CD8-positive, alpha-beta memory T cell (primary cell): Measurements from ENCODE around the gene ZDHHC22. TPM values are rescaled to one million over a fixed set of nuclear protein-coding genes. Genes with fewer than 3 reads are reported as not detected.

Source experiments
- CTCF ChIA-PET: fragments of 350-600 bp; sonication (Branson Sonifier 250); formaldehyde crosslinking; loops from one replicate; lab custom pipeline; 2021; ENCODE audit warnings: antibody characterized with exemption; lab: Charles Lee
- POLR2A ChIA-PET: fragments of 350-600 bp; sonication (Branson Sonifier 250); formaldehyde crosslinking; loops from one replicate; lab custom pipeline; 2021; ENCODE audit warnings: antibody characterized with exemption; lab: Charles Lee
- DNase-seq, 5 donors: peaks; one replicate each; pipeline versions ENCODE4 v3.0.0 to v3.0.0-alpha.2; 2020 to 2022; ENCODE audit warnings: mixed read lengths in 1 of 5
- H3K27ac ChIP-seq: one replicate; pipeline ENCODE4 v1.7.0; 2013; ENCODE audit warnings: low read depth, mild to moderate bottlenecking, low read length, moderate library complexity
- H3K27me3 ChIP-seq: 2 replicates; pipeline ENCODE4 v1.7.0; 2013; ENCODE audit warnings: low read length, mild to moderate bottlenecking; ENCODE audit not compliant: insufficient read depth, poor library complexity, severe bottlenecking
- H3K36me3 ChIP-seq: 2 replicates; pipeline ENCODE4 v1.7.0; 2013; ENCODE audit warnings: mild to moderate bottlenecking, low read length, moderate library complexity; ENCODE audit not compliant: insufficient read depth
- H3K4me1 ChIP-seq: 2 replicates; pipeline ENCODE4 v1.7.0; 2013; ENCODE audit warnings: mild to moderate bottlenecking, low read length, moderate library complexity; ENCODE audit not compliant: insufficient read depth
- H3K4me3 ChIP-seq: 2 replicates; pipeline ENCODE4 v1.7.0; 2013; ENCODE audit warnings: mild to moderate bottlenecking, low read length
- H3K9me3 ChIP-seq: 2 replicates; pipeline ENCODE4 v1.7.0; 2013; ENCODE audit warnings: mild to moderate bottlenecking, low read length
- H3K27ac Mint-ChIP-seq, 8 donors: one replicate each; pipeline ENCODE4 v1.8.0; 2020 to 2021; ENCODE audit warnings: mixed read lengths in 8 of 8, mild to moderate bottlenecking in 6 of 8, inconsistent platforms in 3 of 8, moderate library complexity in 3 of 8
- H3K27me3 Mint-ChIP-seq, 2 donors: one replicate each; pipeline ENCODE4 v1.8.0; 2020 to 2021; ENCODE audit warnings: mixed read lengths in 2 of 2, mild to moderate bottlenecking in 1 of 2, moderate library complexity in 1 of 2
- H3K36me3 Mint-ChIP-seq, 3 donors: one replicate each; pipeline ENCODE4 v1.8.0; 2020 to 2021; ENCODE audit warnings: mixed read lengths in 3 of 3, inconsistent platforms in 1 of 3, mild to moderate bottlenecking in 1 of 3
- H3K4me1 Mint-ChIP-seq, 3 donors: one replicate each; pipeline ENCODE4 v1.8.0; 2020 to 2021; ENCODE audit warnings: mixed read lengths in 3 of 3, inconsistent platforms in 1 of 3, mild to moderate bottlenecking in 1 of 3
- H3K4me3 Mint-ChIP-seq, 7 donors: one replicate each; pipeline ENCODE4 v1.8.0; 2020 to 2021; ENCODE audit warnings: mixed read lengths in 7 of 7, mild to moderate bottlenecking in 6 of 7, moderate library complexity in 4 of 7, inconsistent platforms in 2 of 7
- H3K9me3 Mint-ChIP-seq, 5 donors: one replicate each; pipeline ENCODE4 v1.8.0; 2020 to 2022; ENCODE audit warnings: mixed read lengths in 5 of 5, mild to moderate bottlenecking in 3 of 5, moderate library complexity in 2 of 5, inconsistent platforms in 1 of 5
- polyA plus RNA-seq: library from polyadenylated mRNA; unstranded; fragments of 300-500 nt; fragmentation: Illumina TruSeq; gene quantifications from one replicate; pipeline ENCODE4 v1.2.3, GENCODE V29; 2021
- total RNA-seq, 2 experiments: library from RNA; stranded (reverse); gene quantifications; one replicate each; pipeline ENCODE4 v1.2.3, GENCODE V29; 2021

Gene ZDHHC22
- total and polyA plus RNA-seq, 3 experiments from 2014 or later: not detected

GRCh38 chr14:77153802-77154201, 12.2 kb upstream of the ZDHHC22 start:
- Histone ChIP-seq H3K4me3 (no peak overlapping the region), H3K9me3 (no peaks in the 10 kb centered on the region), H3K36me3 (no peaks in the 10 kb centered on the region), H3K27ac (no peak overlapping the region), H3K4me1 (no peaks in the 10 kb centered on the region), H3K27me3 (no peaks in the 10 kb centered on the region)
- H3K27ac Mint-ChIP-seq: no peak overlapping the region
- peaks cover 7 to 53% of the 10 kb centered on the region in 2 donors for H3K27me3 Mint-ChIP-seq
- POLR2A ChIA-PET: no interaction called here
- CTCF ChIA-PET: interaction anchor here (1.1 to 3.1 kb wide), 4 partner anchors 26 to 167 kb away, joined by 3 to 27 read pairs (median 4); partner anchors contain the start of genes GSTZ1 and POMT2
- no peaks in the 10 kb centered on the region for H3K4me1 Mint-ChIP-seq
- peaks cover 0 to 2% (median 0%) of the 10 kb centered on the region in 3 donors for H3K36me3 Mint-ChIP-seq
- H3K9me3 Mint-ChIP-seq: peaks cover 0 to 3% (median 0%) of the 10 kb centered on the region in 5 donors
- no peak overlapping the region for H3K4me3 Mint-ChIP-seq
- no peak for DNase-seq

DNA sequence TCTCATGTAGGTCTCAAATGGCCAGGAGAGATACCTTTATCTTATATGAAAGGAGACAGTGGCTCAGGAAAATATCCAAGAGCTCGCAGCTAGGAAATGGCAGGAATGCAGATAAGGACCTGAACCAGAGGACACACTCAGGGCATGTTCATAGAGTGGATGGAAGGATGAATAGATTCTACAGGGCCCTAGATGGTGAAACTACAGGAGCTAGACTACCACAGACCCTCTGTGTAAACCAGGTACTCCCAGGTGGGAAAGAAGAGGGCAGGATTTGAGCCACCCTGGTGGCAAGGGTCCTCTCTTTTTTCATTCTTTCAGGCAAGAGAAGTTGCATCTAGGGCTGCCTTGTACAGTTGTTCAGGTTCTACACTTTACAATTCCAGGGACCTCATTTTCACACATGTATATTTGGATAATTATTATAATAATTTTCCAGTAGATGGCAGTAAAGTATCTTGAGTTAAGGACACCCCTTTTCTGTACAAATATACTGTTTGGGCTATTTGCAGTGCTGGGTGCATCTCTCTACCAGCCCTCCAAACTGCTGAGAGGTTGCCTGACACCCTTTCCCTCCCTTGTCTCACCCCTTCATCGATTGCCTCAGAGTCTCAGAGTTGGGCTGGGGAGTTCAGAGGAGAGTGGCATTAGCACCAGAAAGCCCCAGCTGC, 10.5 kb upstream of the ZDHHC22 start:
- H3K36me3 Mint-ChIP-seq: peaks cover 0 to 2% (median 0%) of the 10 kb centered on the region in 3 donors
- Histone ChIP-seq H3K27ac (no peak overlapping the region), H3K27me3 (no peaks in the 10 kb centered on the region), H3K4me3 (no peak overlapping the region), H3K4me1 (no peaks in the 10 kb centered on the region), H3K9me3 (no peaks in the 10 kb centered on the region), H3K36me3 (no peaks in the 10 kb centered on the region)
- no peak overlapping the region for H3K4me3 Mint-ChIP-seq
- ChIA-PET POLR2A (no interaction called here), CTCF (interaction anchor here (1.2 to 3.1 kb wide), 3 partner anchors 10 to 169 kb away, joined by 3 to 27 read pairs (median 4); partner anchors contain the start of genes GSTZ1 and POMT2)
- peaks cover 0 to 3% (median 0%) of the 10 kb centered on the region in 5 donors for H3K9me3 Mint-ChIP-seq
- peaks cover 7 to 49% of the 10 kb centered on the region in 2 donors for H3K27me3 Mint-ChIP-seq
- peak in 1 of 5 donors; percentile 10 for DNase-seq
- H3K4me1 Mint-ChIP-seq: no peaks in the 10 kb centered on the region
- peak overlapping the region in 1 of 8 donors; percentile 68 for H3K27ac Mint-ChIP-seq

DNA sequence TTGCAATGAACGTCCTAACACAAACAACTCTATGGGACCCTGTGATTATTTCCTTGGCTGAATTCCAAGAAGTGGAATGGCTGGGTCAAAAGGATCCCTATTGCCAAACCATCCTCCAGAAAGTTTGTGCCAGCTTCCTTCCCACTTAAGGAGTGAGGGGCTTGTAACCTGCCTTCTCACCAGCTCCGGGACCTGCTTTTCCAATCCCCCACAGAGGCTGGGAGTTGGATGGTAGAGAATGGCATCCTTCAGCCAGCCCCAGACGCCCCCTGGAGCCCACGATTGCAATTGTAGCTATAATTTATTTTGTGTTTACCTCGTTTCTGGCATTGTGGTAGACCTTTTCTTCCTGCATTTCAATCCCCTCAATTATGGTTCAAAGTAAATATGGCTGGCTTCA, 9.7 kb upstream of the ZDHHC22 start:
- Histone ChIP-seq H3K4me3 (no peak overlapping the region), H3K9me3 (no peaks in the 10 kb centered on the region), H3K27me3 (no peaks in the 10 kb centered on the region), H3K4me1 (no peaks in the 10 kb centered on the region), H3K36me3 (no peaks in the 10 kb centered on the region), H3K27ac (no peak overlapping the region)
- peaks cover 0 to 2% (median 0%) of the 10 kb centered on the region in 3 donors for H3K36me3 Mint-ChIP-seq
- ChIA-PET POLR2A (no interaction called here), CTCF (interaction anchor here (1.2 to 3.1 kb wide), 3 partner anchors 9 to 169 kb away, joined by 3 to 27 read pairs (median 4); partner anchors contain the start of genes GSTZ1 and POMT2)
- no peak for DNase-seq
- peaks cover 0 to 3% (median 0%) of the 10 kb centered on the region in 5 donors for H3K9me3 Mint-ChIP-seq
- H3K4me1 Mint-ChIP-seq: no peaks in the 10 kb centered on the region
- H3K4me3 Mint-ChIP-seq: no peak overlapping the region
- peaks cover 14 to 57% of the 10 kb centered on the region in 2 donors for H3K27me3 Mint-ChIP-seq
- peak overlapping the region in 1 of 8 donors; percentile 69 for H3K27ac Mint-ChIP-seq

- no peaks in the 10 kb centered on the region for H3K36me3 ChIP-seq
- CTCF ChIA-PET: interaction anchor here (1.0 to 1.6 kb wide), 2 partner anchors 14 to 24 kb away, joined by 3 to 4 read pairs; no protein-coding TSS in a partner anchor
- no peaks in the 10 kb centered on the region for H3K27me3 ChIP-seq
- Mint-ChIP-seq H3K9me3 (no peaks in the 10 kb centered on the region), H3K36me3 (no peaks in the 10 kb centered on the region), H3K4me3 (no peak overlapping the region), H3K27me3 (peaks cover 26 to 62% of the 10 kb centered on the region in 2 donors), H3K27ac (no peak overlapping the region), H3K4me1 (no peaks in the 10 kb centered on the region)
- no peak overlapping the region for H3K27ac ChIP-seq
- POLR2A ChIA-PET: no interaction called here
- no peak overlapping the region for H3K4me3 ChIP-seq
- H3K4me1 ChIP-seq: no peaks in the 10 kb centered on the region
- DNase-seq: no peak
- no peaks in the 10 kb centered on the region for H3K9me3 ChIP-seq
Measured at GRCh38 chr14:77148510-77149231, 7.1 kb upstream of the ZDHHC22 start.

GRCh38 chr14:77145975-77146740, 4.6 kb upstream of the ZDHHC22 start:
- H3K27me3 Mint-ChIP-seq: peaks cover 41 to 63% of the 10 kb centered on the region in 2 donors

GRCh38 chr14:77144412-77145115, 3.0 kb upstream of the ZDHHC22 start:
- no peak overlapping the region for H3K4me3 Mint-ChIP-seq
- H3K36me3 Mint-ChIP-seq: no peaks in the 10 kb centered on the region
- ChIA-PET POLR2A (no interaction called here), CTCF (no interaction called here)
- H3K4me1 ChIP-seq: no peaks in the 10 kb centered on the region
- peaks cover 51 to 73% of the 10 kb centered on the region in 2 donors for H3K27me3 Mint-ChIP-seq
- peaks cover 19% of the 10 kb centered on the region for H3K27me3 ChIP-seq
- H3K9me3 ChIP-seq: no peaks in the 10 kb centered on the region
- DNase-seq: no peak
- H3K4me3 ChIP-seq: no peak overlapping the region
- H3K9me3 Mint-ChIP-seq: no peaks in the 10 kb centered on the region
- no peak overlapping the region for H3K27ac Mint-ChIP-seq
- no peaks in the 10 kb centered on the region for H3K36me3 ChIP-seq
- H3K4me1 Mint-ChIP-seq: peaks cover 7 to 19% (median 14%) of the 10 kb centered on the region in 3 donors
- H3K27ac ChIP-seq: no peak overlapping the region

More at GRCh38 chr14:77145975-77146740, 4.6 kb upstream of the ZDHHC22 start:
- Mint-ChIP-seq H3K9me3 (no peaks in the 10 kb centered on the region), H3K36me3 (no peaks in the 10 kb centered on the region), H3K27ac (no peak overlapping the region), H3K4me3 (no peak overlapping the region), H3K4me1 (peaks cover 4 to 6% (median 6%) of the 10 kb centered on the region in 3 donors)
- Histone ChIP-seq H3K4me3 (no peak overlapping the region), H3K27me3 (peaks cover 11% of the 10 kb centered on the region), H3K27ac (no peak overlapping the region), H3K36me3 (no peaks in the 10 kb centered on the region), H3K9me3 (no peaks in the 10 kb centered on the region), H3K4me1 (no peaks in the 10 kb centered on the region)
- no peak for DNase-seq
- CTCF ChIA-PET: no interaction called here
- POLR2A ChIA-PET: no interaction called here

- Mint-ChIP-seq H3K27ac (no peak overlapping the region), H3K36me3 (no peaks in the 10 kb centered on the region), H3K27me3 (peaks cover 64 to 77% of the 10 kb centered on the region in 2 donors), H3K4me1 (peaks cover 13 to 29% (median 25%) of the 10 kb centered on the region in 3 donors), H3K9me3 (peaks cover 0 to 2% (median 0%) of the 10 kb centered on the region in 5 donors), H3K4me3 (no peak overlapping the region)
- CTCF ChIA-PET: interaction anchor here (1.1 kb wide), 1 partner anchor 8 kb away, joined by 4 read pairs; no protein-coding TSS in a partner anchor
- Histone ChIP-seq H3K9me3 (no peaks in the 10 kb centered on the region), H3K4me3 (no peak overlapping the region), H3K27ac (no peak overlapping the region), H3K36me3 (no peaks in the 10 kb centered on the region), H3K27me3 (peaks cover 30% of the 10 kb centered on the region), H3K4me1 (no peaks in the 10 kb centered on the region)
- POLR2A ChIA-PET: no interaction called here
- DNase-seq: no peak
Measured at GRCh38 chr14:77143071-77143470, 1.5 kb upstream of the ZDHHC22 start.
